Measurements from ENCODE around the gene APPL2. TPM values are rescaled to one million over a fixed set of nuclear protein-coding genes. Genes with fewer than 3 reads are reported as not detected.

Gene APPL2
- total RNA-seq, 1 experiment from 2014 or later = 49.2 TPM

DNA sequence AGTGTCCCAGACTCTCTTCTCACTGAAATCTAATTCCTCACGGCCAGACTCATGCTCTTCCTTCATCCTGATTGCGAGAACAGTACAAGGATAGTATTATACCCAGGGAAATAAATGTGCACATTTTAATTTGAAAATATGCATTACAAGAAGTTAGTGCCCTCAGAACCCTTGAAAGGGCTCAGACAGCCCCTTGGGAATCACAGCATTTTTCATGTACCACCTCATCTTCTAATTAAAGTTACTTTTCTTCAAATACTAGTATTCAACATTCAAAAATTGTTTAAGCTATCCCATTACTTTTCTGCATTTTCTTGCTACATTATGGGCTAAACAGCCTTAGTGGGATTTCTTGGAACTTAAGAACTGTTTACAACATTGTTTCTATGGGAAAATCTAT is 1.7 kb upstream of the APPL2 start:
- TF ChIP-seq, protein P1, sequence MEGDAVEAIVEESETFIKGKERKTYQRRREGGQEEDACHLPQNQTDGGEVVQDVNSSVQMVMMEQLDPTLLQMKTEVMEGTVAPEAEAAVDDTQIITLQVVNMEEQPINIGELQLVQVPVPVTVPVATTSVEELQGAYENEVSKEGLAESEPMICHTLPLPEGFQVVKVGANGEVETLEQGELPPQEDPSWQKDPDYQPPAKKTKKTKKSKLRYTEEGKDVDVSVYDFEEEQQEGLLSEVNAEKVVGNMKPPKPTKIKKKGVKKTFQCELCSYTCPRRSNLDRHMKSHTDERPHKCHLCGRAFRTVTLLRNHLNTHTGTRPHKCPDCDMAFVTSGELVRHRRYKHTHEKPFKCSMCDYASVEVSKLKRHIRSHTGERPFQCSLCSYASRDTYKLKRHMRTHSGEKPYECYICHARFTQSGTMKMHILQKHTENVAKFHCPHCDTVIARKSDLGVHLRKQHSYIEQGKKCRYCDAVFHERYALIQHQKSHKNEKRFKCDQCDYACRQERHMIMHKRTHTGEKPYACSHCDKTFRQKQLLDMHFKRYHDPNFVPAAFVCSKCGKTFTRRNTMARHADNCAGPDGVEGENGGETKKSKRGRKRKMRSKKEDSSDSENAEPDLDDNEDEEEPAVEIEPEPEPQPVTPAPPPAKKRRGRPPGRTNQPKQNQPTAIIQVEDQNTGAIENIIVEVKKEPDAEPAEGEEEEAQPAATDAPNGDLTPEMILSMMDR (IDR thresholded peaks at IDR 0.05; ENCODE audit: insufficient read depth in 1 of 2, low read depth in 1 of 2, low read length in 1 of 2, severe bottlenecking in 1 of 2, unreplicated experiment in 1 of 2) = no peak
- DNase-seq = no peak
- Mint-ChIP-seq H3K27me3 (ENCODE audit: insufficient read depth, unreplicated experiment) (no peaks in the 10 kb centered on the region), H3K27ac (ENCODE audit: unreplicated experiment) (no peak overlapping the region), H3K4me1 (ENCODE audit: low read depth, unreplicated experiment) (no peaks in the 10 kb centered on the region), H3K9me3 (ENCODE audit: unreplicated experiment) (no peaks in the 10 kb centered on the region), H3K36me3 (ENCODE audit: insufficient read depth, unreplicated experiment) (no peaks in the 10 kb centered on the region), H3K4me3 (ENCODE audit: unreplicated experiment) (no peak overlapping the region)
- Histone ChIP-seq H3K27me3 (replicated peaks; ENCODE audit: control insufficient read depth, insufficient read depth, low read length) (no peaks in the 10 kb centered on the region), H3K36me3 (ENCODE audit: control insufficient read depth, insufficient read depth, low read length) (no peaks in the 10 kb centered on the region), H3K9me3 (no peaks in the 10 kb centered on the region), H3K4me3 (ENCODE audit: low read depth, low read length) (no peak overlapping the region), H3K4me1 (peaks cover 10% of the 10 kb centered on the region)
- CTCF ChIA-PET = no interaction called here
- POLR2A ChIA-PET = no interaction called here
- intact Hi-C loops (cut with micrococcal nuclease; ENCODE audit: unreplicated experiment) = no loop called here
- BruUV-seq (replicated peaks) = no TSS peak

DNA sequence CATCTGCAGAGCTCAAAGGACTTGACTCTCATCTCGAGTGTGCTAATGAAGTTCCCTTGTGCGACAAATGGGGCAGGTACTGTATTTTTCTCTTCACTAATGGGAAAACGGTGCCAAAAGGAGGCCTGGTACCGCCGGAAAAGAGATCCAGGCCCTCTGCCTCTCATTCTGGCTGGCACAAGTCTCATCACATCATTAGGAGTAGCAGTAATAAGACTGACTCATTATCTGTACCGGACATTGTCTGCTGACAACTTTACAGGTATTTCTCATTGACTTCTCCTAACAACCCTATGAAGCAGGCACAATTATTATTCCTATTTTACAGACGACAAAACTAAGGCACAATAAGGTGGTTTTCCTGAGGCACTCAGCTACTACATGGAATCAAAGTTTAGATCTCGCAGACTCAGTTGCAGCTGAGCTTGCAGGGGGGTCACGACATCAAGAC is 668 bp downstream of the APPL2 start:
- Mint-ChIP-seq H3K9me3 (ENCODE audit: unreplicated experiment) (no peaks in the 10 kb centered on the region), H3K36me3 (ENCODE audit: insufficient read depth, unreplicated experiment) (no peaks in the 10 kb centered on the region), H3K4me1 (ENCODE audit: low read depth, unreplicated experiment) (peaks cover 5% of the 10 kb centered on the region), H3K27ac (ENCODE audit: unreplicated experiment) (peak overlapping the region; percentile 52), H3K4me3 (ENCODE audit: unreplicated experiment) (peak overlapping the region; percentile 79), H3K27me3 (ENCODE audit: insufficient read depth, unreplicated experiment) (no peaks in the 10 kb centered on the region)
- Histone ChIP-seq H3K4me3 (ENCODE audit: low read depth, low read length) (peak overlapping the region; percentile 50), H3K4me1 (peaks cover 24% of the 10 kb centered on the region), H3K27me3 (replicated peaks; ENCODE audit: control insufficient read depth, insufficient read depth, low read length) (no peaks in the 10 kb centered on the region), H3K9me3 (no peaks in the 10 kb centered on the region), H3K36me3 (ENCODE audit: control insufficient read depth, insufficient read depth, low read length) (no peaks in the 10 kb centered on the region)
- TF ChIP-seq, protein P1 (IDR thresholded peaks at IDR 0.05; ENCODE audit: insufficient read depth in 1 of 2, low read depth in 1 of 2, low read length in 1 of 2, severe bottlenecking in 1 of 2, unreplicated experiment in 1 of 2) = no peak
- intact Hi-C loops (cut with micrococcal nuclease; ENCODE audit: unreplicated experiment) = loop anchor here (2.0 kb wide), 2 partner anchors 15 to 83 kb away; no protein-coding TSS in a partner anchor
- TSS peak; percentile 42 for BruUV-seq (replicated peaks)
- POLR2A ChIA-PET = interaction anchor here (0.8 to 2.0 kb wide), 4 partner anchors 13 to 96 kb away, joined by 3 to 9 read pairs (median 6); partner anchors contain the start of gene C12orf75
- no peak for DNase-seq
- CTCF ChIA-PET = interaction anchor here (0.7 to 1.3 kb wide), 3 partner anchors 122 to 148 kb away, joined by 3 to 4 read pairs (median 3); no protein-coding TSS in a partner anchor

DNA sequence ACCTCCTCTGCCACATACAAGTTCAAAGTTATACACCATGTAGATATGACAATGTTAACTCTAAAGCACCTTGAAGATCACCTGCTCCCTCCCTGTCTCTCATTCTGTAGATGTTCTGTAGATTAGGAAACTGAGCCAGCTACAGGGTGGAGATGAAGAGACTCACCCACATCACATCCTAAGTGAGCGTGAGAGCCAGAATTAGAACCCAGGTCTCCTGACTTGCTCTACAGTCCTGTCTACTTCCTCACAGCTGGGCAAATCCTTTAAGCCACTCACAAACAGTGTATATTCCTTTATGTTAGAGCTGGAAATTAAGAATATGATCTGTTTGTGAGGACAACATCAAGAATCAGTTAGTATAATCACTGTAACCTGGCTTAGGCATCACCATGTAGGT is 1.8 kb downstream of the APPL2 start:
- TF ChIP-seq, protein P1 (IDR thresholded peaks at IDR 0.05; ENCODE audit: insufficient read depth in 1 of 2, low read depth in 1 of 2, low read length in 1 of 2, severe bottlenecking in 1 of 2, unreplicated experiment in 1 of 2) = no peak
- Mint-ChIP-seq H3K9me3 (ENCODE audit: unreplicated experiment) (no peaks in the 10 kb centered on the region), H3K4me3 (ENCODE audit: unreplicated experiment) (peak overlapping the region; percentile 79), H3K27me3 (ENCODE audit: insufficient read depth, unreplicated experiment) (no peaks in the 10 kb centered on the region), H3K27ac (ENCODE audit: unreplicated experiment) (peak overlapping the region; percentile 52), H3K4me1 (ENCODE audit: low read depth, unreplicated experiment) (peaks cover 15% of the 10 kb centered on the region), H3K36me3 (ENCODE audit: insufficient read depth, unreplicated experiment) (peaks cover 3% of the 10 kb centered on the region)
- CTCF ChIA-PET = no interaction called here
- POLR2A ChIA-PET = no interaction called here
- Histone ChIP-seq H3K36me3 (ENCODE audit: control insufficient read depth, insufficient read depth, low read length) (no peaks in the 10 kb centered on the region), H3K27me3 (replicated peaks; ENCODE audit: control insufficient read depth, insufficient read depth, low read length) (no peaks in the 10 kb centered on the region), H3K4me1 (peaks cover 35% of the 10 kb centered on the region), H3K9me3 (no peaks in the 10 kb centered on the region), H3K4me3 (ENCODE audit: low read depth, low read length) (peak overlapping the region; percentile 50)
- no peak for DNase-seq
- intact Hi-C loops (cut with micrococcal nuclease; ENCODE audit: unreplicated experiment) = loop anchor here (2.0 kb wide), 2 partner anchors 13 to 85 kb away; no protein-coding TSS in a partner anchor
- BruUV-seq (replicated peaks) = no TSS peak

All from Caco-2 (cell line).